Nucleus accumbens (tissue), 56 donors: ENCODE results near the gene SPINK4.

ENCODE experiments used
- DNase-seq, 56 donors: peaks; one replicate each; lab custom pipeline; 2025; lab: John Stamatoyannopoulos, UW

SPINK4 gene, protein sequence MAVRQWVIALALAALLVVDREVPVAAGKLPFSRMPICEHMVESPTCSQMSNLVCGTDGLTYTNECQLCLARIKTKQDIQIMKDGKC

DNA sequence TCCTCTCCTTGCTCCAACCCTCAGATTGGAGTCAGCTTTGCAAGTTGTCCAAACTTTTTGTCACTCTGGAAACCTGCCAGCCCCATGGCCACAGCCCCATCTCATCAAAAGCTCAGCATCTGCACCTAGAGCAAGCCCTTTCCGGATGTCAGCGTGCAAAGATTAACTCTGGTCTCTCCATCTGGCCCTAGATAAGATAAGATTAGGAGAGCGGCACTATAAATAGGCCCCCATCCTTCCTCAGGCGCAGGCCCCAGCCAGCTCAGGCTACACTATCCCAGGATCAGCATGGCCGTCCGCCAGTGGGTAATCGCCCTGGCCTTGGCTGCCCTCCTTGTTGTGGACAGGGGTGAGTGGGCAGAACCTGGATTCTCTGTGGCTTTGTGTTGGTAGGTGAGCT lies at the start of gene SPINK4:
Gene SPINK4 (plus strand): TSS at position 247 of the 400 bp plus-strand sequence. CDS start 42 bp downstream, at position 289.
- no peak for DNase-seq

DNA sequence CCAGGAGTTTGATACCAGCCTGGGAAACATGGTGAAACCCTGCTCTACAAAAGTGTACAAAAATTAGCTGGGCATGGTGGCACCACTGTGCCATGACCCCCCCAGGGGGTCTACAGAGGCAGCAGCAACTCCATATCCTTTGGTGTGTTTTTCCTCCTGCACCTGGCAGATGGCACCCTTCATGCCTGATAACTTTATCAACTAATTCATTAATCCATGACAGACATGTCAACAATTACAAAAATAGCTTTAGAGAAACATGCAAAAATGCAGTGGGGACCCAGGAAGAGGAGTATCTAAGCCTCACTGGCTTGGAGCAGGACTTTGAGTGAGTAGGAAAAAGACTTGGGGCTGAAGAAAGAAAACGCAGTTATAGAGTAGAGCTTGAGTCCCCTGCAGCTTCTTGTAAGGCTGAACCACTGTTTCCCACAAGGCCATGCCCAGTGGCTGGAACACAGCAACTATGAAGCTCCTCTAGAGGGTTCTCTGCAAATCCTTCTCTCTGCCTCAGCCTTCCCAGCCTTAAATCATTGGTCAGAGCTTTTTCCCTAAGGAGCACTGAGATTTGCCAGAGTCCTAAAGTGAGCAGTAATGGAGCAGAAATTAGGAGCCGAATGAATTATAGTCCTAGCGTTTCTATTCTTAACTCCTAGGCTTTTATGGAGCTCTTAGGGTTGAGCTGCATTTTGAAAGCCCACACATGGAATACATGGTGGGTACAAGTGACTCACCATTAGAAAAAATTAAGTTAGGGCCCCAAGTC lies 47.3 kb upstream of the SPINK4 start:
- no peak for DNase-seq

DNA sequence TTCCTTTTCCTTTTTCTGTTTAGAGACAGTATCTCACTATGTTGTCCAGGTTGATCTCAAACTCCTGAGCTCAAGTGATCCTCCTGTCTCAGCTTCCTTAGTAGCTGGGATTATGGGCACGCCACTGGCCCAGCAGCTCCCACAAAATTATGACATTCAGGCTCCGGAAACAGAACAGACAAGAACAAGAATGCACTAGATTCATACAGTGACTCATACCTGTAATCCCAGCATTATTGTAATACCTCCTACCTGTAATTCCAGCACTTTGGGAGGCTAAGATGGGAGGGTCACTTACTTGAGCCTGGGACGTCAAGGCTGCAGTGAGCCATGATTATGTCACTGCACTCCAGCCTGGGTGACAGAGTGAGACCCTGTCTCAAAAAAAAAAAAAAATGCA lies 46.1 kb upstream of the SPINK4 start:
- DNase-seq, result no peak

DNA sequence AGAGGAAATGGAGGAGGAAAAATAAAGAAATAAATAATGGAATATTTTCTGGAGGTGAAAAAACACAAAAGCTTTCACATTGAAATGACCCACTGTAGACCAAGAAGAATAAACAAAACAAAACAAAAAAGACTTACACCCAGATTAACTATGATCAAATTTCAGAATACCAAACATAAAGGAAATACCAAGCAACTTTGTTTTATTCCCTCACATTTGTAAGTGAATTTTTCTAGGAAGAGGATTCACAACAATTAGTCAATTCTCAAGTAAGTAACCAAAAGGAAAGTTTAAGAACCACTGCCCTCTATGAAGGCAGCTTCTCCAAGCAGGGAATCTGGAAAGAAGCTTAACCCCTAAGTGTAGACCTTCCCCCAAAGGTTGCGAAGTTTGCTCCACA lies 43.2 kb upstream of the SPINK4 start:
- no peak for DNase-seq

DNA sequence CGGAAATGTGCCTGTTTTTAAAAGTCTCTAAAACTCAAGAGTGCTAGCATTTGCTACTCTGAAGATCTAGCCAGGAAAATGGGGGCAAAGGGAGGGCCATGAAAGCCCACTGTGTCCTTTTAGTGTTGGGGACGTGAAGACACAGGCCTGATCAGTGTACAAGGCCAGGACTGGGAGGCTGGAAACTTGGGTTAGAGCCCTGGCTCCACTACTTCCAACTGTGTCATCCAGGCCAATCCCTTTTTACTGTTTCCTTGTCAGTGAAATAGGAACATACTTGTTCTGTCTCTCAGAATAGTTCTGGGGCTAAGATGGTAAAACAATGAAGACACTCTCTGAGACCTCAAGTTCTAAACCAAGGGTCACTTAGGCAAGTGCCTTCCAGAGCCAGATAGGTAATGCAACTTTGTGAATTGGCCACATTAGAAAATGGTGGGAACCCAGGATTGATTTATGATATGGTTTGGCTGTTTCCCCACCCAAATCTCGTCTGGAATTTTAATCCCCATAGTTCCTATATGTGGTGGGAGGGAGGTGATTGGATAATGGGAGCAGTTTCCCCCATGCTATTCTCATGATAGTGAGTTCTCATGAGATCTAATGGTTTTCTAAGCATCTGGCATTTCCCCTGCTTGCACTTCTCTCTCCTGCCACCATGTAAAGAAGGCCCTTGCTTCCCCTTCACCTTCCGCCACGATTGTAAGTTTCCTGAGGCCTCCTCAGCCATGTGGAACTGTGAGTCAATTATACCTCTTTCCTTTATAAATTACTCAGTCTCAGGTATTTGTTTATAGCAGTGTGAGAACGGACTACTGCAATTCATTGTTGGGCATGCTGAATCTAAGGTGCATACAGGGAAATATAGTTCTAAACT lies 42.5 kb upstream of the SPINK4 start:
- DNase-seq, result no peak

DNA sequence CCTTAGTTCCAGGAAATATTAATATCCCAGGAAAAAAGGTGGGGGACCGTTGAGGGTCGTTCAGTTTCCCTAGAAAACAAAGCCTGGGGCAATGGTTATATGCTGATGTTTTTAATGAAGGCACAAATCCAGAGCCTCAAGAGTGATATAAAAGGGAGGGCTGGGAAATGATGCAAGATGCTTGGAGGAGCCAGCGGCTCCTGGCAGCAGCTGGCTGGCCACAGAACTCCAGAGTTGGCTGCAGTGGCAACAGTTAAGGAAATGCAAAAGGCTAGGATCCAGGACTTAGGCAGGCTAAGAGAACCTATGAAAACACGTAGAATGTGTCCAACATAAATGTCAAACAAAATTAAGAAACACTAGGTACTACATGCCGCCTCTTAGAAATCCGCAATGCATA lies 41.8 kb upstream of the SPINK4 start:
- DNase-seq, result peak in 6 of 56 donors; percentile 4 to 22 (median 9)

DNA sequence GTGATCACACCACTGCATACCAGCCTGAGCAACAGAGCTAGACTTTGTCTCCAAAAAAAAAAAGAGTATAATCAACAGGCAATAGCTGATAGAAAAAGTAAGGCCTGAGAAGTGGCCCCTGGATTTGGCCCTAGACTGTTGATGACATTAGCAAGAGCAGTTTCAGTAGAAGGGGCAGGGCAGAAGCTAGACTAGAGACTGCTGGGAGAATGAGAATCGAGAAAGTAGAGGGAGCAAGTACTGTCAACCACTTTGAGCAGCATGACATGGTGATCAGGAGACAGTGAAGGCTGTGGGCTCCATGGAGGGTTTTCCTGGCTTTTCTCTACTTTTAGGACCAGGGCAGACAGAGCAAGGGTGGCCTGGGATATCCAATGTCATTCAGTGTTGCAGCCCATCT lies 37.9 kb upstream of the SPINK4 start:
- DNase-seq, result no peak

DNA sequence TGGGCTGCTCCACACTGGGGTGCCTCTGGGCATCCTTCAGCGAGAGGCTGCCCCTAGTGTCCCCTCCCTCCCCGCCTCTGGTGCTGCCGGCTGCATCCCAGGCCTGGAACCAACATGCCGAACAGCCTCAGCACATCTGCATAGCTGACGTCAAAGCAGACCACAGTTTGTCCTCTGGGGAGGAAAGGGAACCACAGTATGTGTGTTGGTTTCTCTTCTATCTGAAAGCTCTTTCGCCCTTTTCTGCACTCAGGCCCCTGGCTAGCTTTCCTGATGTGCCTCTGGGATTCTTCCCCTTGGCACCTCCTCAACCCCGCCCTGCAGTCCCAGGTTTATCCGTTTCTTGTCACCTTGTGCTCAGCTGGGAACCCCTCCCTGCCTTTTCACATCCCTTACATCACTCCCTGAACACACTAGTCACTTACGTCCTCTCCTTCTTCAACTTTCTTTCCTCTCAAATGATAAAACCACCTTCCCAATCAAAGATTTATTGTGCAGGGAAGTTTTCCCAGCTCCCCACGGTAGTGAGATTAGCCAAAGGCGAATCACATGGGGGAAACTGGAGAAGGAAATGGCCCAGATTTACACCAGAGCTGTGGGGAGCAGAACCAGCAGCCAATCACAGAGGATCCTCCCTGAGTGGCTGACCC lies 37.3 kb upstream of the SPINK4 start:
- DNase-seq, result peak in 6 of 56 donors; percentile 3 to 31 (median 12)

DNA sequence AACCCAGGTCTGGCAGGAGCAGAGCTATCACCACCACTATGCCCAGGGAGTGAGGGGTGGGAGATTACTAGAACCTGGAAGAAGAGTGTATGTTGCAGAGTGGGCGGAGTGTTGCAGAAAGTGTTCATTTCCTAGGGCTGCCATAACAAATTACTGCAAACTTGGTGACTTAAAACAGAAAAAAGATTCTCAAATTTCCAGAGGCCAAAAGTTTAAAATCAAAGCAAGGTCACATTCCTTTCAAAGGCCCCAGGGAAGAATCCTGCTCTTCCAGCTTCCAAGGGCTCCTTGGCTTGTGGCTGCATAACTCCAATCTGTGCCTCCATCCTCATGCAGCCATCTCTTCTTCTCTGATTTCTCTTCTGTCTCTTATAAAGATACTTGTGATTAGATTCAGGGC lies 30.6 kb upstream of the SPINK4 start:
- DNase-seq, result no peak

DNA sequence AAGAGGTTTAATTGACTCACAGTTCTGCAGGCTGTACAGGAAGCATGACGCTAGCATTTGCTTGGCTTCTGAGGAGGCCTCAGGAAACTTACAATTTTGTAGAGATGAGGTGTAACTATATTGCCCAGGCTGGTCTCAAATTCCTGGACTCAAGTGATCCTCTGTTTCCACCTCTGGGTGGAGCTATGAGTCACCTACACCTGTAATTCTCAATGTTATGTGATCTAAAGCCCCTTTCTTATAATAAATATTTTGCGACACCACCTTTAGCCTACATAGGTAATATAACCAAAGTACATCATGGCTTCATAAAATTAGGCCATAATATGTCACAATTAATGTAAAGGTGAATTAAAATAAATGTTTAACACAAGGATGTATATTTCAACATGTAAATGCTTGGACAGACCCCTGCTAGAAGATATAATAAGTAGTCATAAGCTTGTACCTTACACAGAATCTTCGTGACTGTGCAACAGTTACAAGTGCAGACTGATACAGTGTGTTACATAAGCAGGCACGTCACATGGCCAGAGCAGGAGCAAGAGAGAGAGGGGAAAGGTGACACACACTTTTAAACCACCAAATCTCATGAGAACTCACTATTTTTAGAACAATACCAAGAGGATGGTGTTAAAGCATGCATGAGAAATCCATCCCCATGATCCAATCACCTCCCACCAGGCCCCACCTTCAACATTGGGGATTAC lies 29.8 kb upstream of the SPINK4 start:
- no peak for DNase-seq

DNA sequence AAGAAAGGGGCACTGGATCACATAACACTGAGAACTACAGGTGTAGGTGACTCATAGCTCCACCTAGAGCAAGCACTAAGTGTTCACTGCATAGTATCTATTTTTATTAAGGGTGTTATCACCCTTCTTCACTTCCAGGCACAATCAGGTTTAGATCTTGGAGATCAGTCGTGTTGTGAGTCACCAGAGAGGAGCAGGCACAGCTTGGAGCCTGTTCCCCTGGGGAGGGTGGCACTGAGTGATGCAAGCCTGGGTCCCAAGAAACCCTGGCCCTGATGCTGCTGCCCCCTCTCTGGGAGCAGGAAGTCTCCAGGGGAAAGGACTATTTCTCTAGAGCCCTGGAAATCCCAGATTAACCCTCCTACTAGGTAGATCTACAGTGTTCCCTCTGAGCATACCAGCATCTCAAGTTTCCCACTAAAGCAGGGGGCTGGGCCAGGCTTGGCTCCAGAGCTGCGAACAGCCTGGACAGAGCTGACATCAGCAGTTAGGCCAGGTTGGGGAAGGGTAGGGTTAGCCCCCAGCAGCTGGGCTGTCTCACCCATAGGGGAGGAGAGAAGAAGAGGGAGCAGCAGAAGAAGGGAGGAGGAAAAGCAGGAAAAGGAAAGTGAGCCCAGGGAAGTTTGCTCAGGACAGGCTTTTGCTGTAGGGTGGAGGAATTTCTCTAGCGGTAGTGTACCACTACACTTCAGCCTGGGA lies 28.1 kb upstream of the SPINK4 start:
- no peak for DNase-seq

DNA sequence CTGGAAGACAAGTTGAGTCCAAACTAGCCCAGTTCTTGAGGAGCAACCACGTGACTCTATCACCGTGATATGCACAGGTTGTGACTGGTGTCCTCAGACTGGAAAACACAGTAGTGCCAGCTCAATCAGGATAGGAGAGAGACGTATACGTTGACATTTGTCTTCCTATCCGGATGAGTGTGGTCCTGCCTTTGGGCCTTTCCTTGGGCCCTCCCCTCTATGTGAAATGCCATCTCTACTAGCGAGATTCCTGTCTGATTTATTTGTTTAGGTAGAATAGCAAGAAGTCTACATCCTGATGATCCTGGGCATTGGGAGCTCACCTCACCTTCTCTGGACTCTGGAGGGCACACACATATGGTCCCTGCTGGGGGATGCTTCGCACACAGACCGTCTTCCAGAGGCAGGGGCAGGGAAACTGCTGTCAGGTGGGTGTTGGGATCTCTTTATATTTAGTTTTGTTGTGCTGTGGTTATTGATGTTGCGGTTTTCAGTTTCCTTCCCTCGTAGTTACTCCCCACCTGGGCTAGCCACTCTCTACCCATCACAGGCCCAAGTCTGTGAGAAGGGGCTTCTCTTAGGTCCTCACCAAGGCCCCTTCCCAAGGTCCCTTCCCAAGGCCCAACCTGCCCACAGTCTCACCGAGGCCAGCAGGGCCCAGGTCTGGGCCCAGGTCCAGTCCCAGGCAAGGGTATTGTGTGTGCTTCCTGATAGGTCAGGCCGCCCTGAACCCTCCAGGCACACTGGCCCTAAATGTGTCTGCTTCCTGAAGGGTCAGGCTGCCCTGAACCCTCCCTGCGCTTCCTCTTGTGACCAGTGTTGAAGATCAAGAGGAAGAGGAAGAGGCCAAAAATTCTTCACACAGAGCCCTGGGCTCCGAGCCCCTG lies 19.0 kb upstream of the SPINK4 start:
- no peak for DNase-seq

DNA sequence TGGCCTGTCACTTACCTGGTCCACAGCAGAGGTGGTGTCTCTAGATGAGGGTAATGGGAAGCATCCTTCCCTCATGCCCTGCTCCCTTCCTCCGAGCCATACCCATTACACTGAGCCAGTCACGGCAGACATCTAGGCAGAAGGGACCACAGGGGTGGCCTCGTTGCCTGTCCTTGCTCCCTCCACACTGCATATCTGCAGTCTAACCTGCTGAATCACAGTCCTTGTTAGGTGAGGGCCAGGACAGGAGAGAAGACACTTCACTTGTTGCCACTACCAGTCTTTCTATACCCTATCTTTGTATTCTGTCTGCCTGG lies 18.4 kb upstream of the SPINK4 start:
- no peak for DNase-seq

DNA sequence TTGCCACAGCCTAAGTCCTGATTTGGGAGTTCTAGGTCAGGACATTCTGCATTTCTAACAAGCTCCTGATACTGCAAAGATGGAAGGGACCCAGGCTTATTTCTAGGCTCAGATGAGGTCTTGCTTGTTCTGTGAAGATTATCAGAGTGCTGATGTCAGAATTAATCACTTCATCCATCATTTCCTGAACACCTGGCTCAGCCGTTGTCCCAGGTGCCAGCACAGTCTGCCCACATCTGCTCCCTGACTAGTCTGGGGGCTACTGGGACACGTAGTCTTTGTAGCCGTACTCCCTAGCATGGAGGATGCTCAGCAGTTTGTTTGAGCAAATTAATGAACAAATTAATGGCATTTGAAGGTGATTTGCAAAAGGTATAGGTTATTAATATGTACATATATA lies 17.9 kb upstream of the SPINK4 start:
- no peak for DNase-seq

DNA sequence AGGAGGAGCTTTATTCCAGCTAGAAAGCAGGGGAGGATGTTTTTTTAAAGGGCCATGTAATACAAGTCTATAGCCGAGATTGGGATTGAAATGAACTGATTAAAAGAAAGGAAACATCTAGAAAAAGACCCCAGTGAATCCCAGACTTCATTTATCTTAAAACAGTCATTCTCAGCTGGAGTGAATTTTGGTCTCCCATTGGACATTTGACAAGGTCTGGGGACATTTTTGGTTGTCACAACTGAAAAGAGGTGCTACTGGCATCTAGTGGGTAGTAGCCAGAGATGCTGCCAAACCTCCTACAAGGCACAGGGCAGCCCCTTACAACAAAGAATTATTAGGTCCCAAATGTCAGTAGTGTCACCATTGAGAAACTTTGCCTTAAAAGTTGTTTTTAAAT lies 16.3 kb upstream of the SPINK4 start:
- no peak for DNase-seq

DNA sequence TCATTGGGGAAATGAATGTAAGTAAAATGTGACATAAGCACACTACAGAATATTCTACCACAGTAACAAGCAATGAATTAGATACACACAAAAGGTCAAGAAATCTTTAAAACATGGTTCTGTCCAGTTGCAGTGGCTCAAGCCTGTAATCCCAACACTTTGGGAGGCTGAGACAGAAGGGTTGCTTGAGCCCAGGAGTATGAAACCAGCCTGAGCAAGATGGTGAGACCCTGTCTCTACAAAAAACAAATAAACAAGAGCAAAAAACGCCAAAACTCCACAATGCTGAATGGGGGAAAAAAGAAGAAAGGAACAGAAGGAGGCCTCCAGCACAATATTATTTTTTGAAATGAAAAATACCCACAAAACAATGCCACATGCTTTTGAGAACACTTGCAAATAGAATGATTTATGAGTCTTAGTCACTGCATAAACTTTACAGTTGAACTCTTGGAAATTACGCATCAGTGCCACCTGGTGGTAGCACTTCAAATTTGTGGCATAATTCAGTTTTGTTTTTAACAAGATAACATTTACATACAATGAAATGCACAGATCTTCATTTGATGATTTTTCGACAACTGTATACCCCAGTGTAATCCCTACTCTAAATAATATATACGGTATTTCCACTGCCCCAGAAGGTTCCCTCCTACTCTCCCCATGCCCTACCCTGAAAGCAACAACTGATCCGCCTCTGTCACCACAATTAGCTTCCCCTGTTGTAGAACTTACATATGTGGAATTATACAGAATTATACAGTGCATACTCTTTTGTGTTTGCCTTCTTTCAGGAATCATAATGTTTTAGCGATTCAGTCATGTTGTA lies 14.4 kb upstream of the SPINK4 start:
- DNase-seq, result peak in 32 of 56 donors; percentile 1 to 77 (median 19)

DNA sequence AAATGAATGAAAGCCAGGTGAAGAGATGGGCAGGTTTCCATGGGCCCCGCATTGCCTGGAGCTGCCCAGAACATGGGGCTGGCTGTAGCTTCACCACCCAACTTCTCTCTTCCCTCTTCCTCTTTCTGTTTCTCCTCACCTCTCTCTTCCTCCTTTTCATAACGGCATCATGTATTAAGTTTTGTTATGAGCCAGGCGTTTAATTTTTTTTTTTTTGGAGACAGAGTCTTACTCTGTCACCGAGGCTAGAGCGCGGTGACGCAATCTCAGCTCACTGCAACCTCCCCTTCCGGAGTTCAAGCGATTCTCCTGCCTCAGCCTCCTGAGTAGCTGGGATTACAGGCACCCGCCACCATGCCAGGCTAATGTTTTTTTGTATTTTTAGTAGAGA lies 13.0 kb upstream of the SPINK4 start:
- DNase-seq, result peak in 1 of 56 donors; percentile 4

DNA sequence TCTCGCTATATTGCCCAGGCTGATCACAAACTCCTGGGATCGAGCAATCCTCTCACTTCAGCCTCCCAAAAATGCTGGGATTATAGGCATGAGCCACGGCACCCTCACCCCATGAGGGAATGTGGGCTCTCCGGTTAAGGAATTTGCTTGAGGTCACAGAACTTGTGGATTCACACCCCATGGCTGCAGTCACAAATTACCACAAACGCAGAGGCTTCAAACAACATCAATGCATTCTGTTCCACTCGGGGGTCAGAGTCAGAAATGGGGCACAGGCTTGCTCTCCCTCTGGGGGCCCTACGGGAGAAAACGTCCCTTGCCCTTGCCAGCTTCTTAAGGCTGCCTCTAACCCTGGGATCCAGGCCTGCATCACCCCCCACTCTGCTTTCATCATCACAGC lies 12.2 kb upstream of the SPINK4 start:
- DNase-seq, result no peak
